Anterior cingulate cortex (tissue), 58 donors: ENCODE data around the gene ACOT9.
"Not testable (repeated sequence)": the region's sequence is repeated elsewhere in the genome, so short reads cannot be mapped to it uniquely, and the experiment has no call there.

Experiments
- DNase-seq, 58 donors: peaks; one replicate each; lab custom pipeline; 2025; lab: John Stamatoyannopoulos, UW

Gene ACOT9

GRCh38 chrX:23705235-23705634, 37.8 kb downstream of the ACOT9 start:
- no peak for DNase-seq

GRCh38 chrX:23704673-23705206, 38.3 kb downstream of the ACOT9 start:
- DNase-seq, result no peak

GRCh38 chrX:23699636-23700194, 43.4 kb downstream of the ACOT9 start:
- DNase-seq, result peak in 12 of 58 donors; percentile 0 to 10 (median 1)

- DNase-seq, result peak in 40 of 58 donors; percentile 0 to 58 (median 6)
These were observed 48.5 kb downstream of the ACOT9 start for GRCh38 chrX:23694606-23695005.

GRCh38 chrX:23692166-23692565, 50.9 kb downstream of the ACOT9 start:
- no peak for DNase-seq

- DNase-seq, result not testable (repeated sequence)
These were observed 66.6 kb downstream of the ACOT9 start for GRCh38 chrX:23676486-23676885.

GRCh38 chrX:23673108-23673507, 70.0 kb downstream of the ACOT9 start:
- no peak for DNase-seq

GRCh38 chrX:23670528-23670927, 72.5 kb downstream of the ACOT9 start:
- DNase-seq, result no peak

- DNase-seq, result no peak
These were observed 74.7 kb downstream of the ACOT9 start for GRCh38 chrX:23668335-23668734.

GRCh38 chrX:23667239-23668177, 75.6 kb downstream of the ACOT9 start, which contains the start of gene PRDX4:
Gene PRDX4 (plus strand): TSS chrX:23667493. CDS start chrX:23667571, 78 bp downstream.
- peak; percentile 3 to 89 (median 77) for DNase-seq

- DNase-seq, result peak in 1 of 58 donors; percentile 0
These were observed 76.8 kb downstream of the ACOT9 start for GRCh38 chrX:23666282-23666681.

- no peak for DNase-seq
These were observed 78.6 kb downstream of the ACOT9 start for GRCh38 chrX:23664496-23664895.

GRCh38 chrX:23662853-23663252, 80.2 kb downstream of the ACOT9 start:
- no peak for DNase-seq

GRCh38 chrX:23662187-23662586, 80.9 kb downstream of the ACOT9 start:
- DNase-seq, result no peak

GRCh38 chrX:23661671-23662070, 81.4 kb downstream of the ACOT9 start:
- no peak for DNase-seq

GRCh38 chrX:23660766-23661132, 82.3 kb downstream of the ACOT9 start:
- no peak for DNase-seq

GRCh38 chrX:23660083-23660765, 82.9 kb downstream of the ACOT9 start:
- DNase-seq, result not testable (repeated sequence)

- DNase-seq, result no peak
These were observed 83.7 kb downstream of the ACOT9 start for GRCh38 chrX:23659339-23659738.

- DNase-seq, result no peak
These were observed 86.4 kb downstream of the ACOT9 start for GRCh38 chrX:23656684-23657083.

- no peak for DNase-seq
These were observed 87.0 kb downstream of the ACOT9 start for GRCh38 chrX:23656091-23656490.
